ENCODE results near the gene CKLF.
"Not testable (repeated sequence)": the region's sequence is repeated elsewhere in the genome, so short reads cannot be mapped to it uniquely, and the experiment has no call there.

The CKLF gene

GRCh38 chr16:66599726-66600125, 47.4 kb downstream of the CKLF start:
- DNase-seq: no peak

GRCh38 chr16:66600477-66600876, 48.1 kb downstream of the CKLF start:
- no peak for DNase-seq

- no peak for DNase-seq
Measured at GRCh38 chr16:66601471-66601870, 49.1 kb downstream of the CKLF start.

GRCh38 chr16:66603537-66604375, 51.4 kb downstream of the CKLF start:
- DNase-seq: peak; percentile 22

GRCh38 chr16:66604376-66605176, 52.2 kb downstream of the CKLF start, which contains the start of gene CMTM3:
CMTM3 (plus strand) TSS chr16:66604704; CDS start chr16:66604806, 102 bp downstream.
- peak; percentile 78 for DNase-seq

- DNase-seq: peak; percentile 61
Measured at GRCh38 chr16:66605177-66605978, 53.0 kb downstream of the CKLF start.

- peak; percentile 77 for DNase-seq
Measured at GRCh38 chr16:66605979-66606751, 53.8 kb downstream of the CKLF start.

GRCh38 chr16:66608241-66609138, 56.1 kb downstream of the CKLF start:
- peak; percentile 76 for DNase-seq

GRCh38 chr16:66609139-66609510, 56.7 kb downstream of the CKLF start:
- no peak for DNase-seq

- no peak for DNase-seq
Measured at GRCh38 chr16:66610111-66610820, 57.9 kb downstream of the CKLF start.

- not testable (repeated sequence) for DNase-seq
Measured at GRCh38 chr16:66611911-66612310, 59.5 kb downstream of the CKLF start.

- no peak for DNase-seq
Measured at GRCh38 chr16:66612422-66612821, 60.0 kb downstream of the CKLF start.

GRCh38 chr16:66614161-66614802, 61.9 kb downstream of the CKLF start:
- DNase-seq: no peak

All from suppressor macrophage treated with lipopolysaccharide for 4 hours (primary cell).